AG09319 (cell line): ENCODE data around the gene SHISAL2A.

ENCODE experiments used
- DNase-seq: peaks from one replicate; pipeline ENCODE4 v3.0.0-alpha.2; 2010; ENCODE audit warnings: low read depth; ENCODE audit errors: extremely low read depth
- TF ChIP-seq, protein P1 (sequence below): IDR thresholded peaks from 2 replicates; pipeline ENCODE4 v1.5.1; 2011; ENCODE audit warnings: low read depth, mild to moderate bottlenecking, inconsistent platforms, low read length, moderate library complexity

SHISAL2A gene

GRCh38 chr1:52659851-52660596, 27.1 kb downstream of the SHISAL2A start:
- TF ChIP-seq, protein P1, sequence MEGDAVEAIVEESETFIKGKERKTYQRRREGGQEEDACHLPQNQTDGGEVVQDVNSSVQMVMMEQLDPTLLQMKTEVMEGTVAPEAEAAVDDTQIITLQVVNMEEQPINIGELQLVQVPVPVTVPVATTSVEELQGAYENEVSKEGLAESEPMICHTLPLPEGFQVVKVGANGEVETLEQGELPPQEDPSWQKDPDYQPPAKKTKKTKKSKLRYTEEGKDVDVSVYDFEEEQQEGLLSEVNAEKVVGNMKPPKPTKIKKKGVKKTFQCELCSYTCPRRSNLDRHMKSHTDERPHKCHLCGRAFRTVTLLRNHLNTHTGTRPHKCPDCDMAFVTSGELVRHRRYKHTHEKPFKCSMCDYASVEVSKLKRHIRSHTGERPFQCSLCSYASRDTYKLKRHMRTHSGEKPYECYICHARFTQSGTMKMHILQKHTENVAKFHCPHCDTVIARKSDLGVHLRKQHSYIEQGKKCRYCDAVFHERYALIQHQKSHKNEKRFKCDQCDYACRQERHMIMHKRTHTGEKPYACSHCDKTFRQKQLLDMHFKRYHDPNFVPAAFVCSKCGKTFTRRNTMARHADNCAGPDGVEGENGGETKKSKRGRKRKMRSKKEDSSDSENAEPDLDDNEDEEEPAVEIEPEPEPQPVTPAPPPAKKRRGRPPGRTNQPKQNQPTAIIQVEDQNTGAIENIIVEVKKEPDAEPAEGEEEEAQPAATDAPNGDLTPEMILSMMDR: no peak
- DNase-seq: no peak

DNA sequence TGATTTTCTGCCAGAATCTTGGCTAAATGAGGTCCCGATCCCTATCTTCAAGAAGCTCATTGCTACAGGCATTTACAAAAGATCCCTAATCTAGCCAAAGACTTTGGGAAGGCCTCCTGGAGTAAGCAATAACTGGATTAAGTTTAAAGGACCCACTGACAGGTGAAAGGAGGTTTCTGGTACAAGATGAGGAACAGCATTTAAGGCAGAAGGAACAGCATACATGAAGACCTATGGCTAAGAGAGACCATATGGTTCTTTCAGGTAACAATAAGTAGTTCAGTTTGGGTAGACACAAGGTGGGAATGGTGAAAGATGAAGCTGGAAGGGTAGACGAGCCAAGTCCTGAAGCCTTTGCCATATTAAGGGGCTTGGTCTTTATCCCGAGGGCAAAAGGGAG, 27.8 kb downstream of the SHISAL2A start:
- TF ChIP-seq, protein P1: no peak
- no peak for DNase-seq

DNA sequence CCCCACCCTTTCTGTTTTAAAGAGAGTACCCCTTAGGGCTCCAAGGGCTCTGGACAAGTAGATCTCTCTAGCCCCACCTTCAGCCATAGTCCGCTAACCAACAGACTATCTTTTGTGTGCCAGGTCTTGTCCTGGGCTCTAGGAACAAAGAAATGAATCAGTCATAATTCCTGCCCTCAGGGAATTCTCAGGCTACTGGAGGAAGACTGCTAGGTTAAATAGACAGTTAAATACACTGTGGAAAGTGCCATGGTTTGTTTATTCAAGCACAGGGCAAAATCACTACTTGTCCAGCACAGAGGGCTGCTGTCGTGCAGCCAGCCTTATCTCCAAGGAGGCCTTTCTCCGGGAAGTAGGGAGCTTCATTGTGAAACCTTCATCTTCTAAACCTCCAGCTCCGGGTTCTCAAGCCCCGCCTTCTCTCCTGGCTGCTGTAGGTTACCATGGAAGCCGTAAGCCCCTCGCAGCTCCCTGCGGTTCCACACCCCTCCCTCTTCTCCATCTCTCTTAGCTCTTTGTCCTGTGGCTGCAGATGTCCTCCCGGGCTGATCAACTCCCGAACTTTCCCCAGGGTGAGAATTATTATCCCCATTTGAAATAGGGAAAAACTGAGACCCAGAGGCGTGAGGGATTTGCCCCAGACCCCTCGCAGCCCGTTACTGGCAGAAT, 29.8 kb downstream of the SHISAL2A start:
- TF ChIP-seq, protein P1: no peak
- DNase-seq: no peak

- TF ChIP-seq, protein P1: no peak
- no peak for DNase-seq
Observed at GRCh38 chr1:52663716-52664115, 30.7 kb downstream of the SHISAL2A start.

DNA sequence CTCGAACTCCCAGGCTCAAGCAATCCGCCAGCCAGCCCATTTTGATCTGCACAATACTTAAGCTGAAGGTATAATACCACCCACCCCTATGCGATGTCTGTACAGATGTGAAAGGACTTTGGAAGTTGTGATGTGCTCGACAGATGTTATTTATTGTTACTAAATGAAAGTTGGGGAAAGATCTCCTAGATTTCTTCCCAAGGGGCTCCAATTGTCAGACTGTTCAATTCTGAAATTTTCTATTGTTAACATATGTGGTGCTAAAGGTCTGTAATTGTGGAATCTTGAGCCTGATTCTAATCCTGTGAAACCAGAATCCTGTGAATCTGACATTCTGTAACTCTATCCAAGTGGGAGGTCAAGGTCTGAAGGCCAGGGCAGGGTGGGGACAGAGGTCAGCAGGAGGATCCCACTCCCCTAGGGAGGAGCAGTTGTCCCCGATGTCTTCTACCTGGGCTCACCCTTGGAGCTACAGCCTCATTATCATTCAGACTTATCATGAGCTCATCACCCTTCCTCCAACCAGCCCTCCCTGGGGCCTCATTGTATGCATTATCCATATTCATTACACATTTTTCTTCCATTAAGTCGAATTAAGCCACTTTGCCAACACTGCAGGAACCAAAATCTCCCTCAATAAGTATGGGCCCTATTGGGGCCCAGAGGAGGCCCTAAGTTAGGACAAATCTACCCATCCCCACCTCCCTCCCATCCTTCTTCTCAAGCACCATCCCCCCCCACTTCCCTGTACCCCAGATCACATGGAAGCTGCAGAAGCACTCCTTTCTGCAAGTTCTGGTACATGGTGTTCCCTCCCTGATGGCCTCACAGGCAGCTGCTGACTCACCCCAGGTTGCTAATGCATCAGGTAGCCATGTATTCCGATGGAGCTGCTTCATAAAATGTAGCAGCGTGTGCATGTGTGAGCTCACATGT, 32.3 kb downstream of the SHISAL2A start:
- TF ChIP-seq, protein P1: no peak
- DNase-seq: no peak

- TF ChIP-seq, protein P1: no peak
Observed at GRCh38 chr1:52667290-52667689, 34.3 kb downstream of the SHISAL2A start.

More at GRCh38 chr1:52667290-52667689, 34.3 kb downstream of the SHISAL2A start:
- DNase-seq: no peak
